Dendritic cell treated with granulocyte-macrophage colony-stimulating factor and Interleukin-4, amounts not matched to agents 40 ng/mL and 50 ng/mL, for 4 days (primary cell): ENCODE data around the gene ADAMTS2.

Source experiments
- H3K27ac Mint-ChIP-seq: one replicate; pipeline ENCODE4 v1.8.0; 2022; ENCODE audit warnings: mild to moderate bottlenecking, mixed read lengths
- H3K27me3 Mint-ChIP-seq: one replicate; pipeline ENCODE4 v1.8.0; 2022; ENCODE audit warnings: mild to moderate bottlenecking, mixed read lengths
- H3K36me3 Mint-ChIP-seq: one replicate; pipeline ENCODE4 v1.8.0; 2022; ENCODE audit warnings: low read depth, mixed read lengths
- H3K4me1 Mint-ChIP-seq: one replicate; pipeline ENCODE4 v1.8.0; 2022; ENCODE audit warnings: low read depth, mixed read lengths
- H3K4me3 Mint-ChIP-seq: one replicate; pipeline ENCODE4 v1.8.0; 2022; ENCODE audit warnings: mild to moderate bottlenecking, moderate library complexity, mixed read lengths
- H3K9me3 Mint-ChIP-seq: one replicate; pipeline ENCODE4 v1.8.0; 2022; ENCODE audit warnings: mixed read lengths
- intact Hi-C: fragments of 100-400 bp; cut with micrococcal nuclease; formaldehyde crosslinking; loops from one replicate; pipeline ENCODE4 v1.15.0; 2022

ADAMTS2 gene

DNA sequence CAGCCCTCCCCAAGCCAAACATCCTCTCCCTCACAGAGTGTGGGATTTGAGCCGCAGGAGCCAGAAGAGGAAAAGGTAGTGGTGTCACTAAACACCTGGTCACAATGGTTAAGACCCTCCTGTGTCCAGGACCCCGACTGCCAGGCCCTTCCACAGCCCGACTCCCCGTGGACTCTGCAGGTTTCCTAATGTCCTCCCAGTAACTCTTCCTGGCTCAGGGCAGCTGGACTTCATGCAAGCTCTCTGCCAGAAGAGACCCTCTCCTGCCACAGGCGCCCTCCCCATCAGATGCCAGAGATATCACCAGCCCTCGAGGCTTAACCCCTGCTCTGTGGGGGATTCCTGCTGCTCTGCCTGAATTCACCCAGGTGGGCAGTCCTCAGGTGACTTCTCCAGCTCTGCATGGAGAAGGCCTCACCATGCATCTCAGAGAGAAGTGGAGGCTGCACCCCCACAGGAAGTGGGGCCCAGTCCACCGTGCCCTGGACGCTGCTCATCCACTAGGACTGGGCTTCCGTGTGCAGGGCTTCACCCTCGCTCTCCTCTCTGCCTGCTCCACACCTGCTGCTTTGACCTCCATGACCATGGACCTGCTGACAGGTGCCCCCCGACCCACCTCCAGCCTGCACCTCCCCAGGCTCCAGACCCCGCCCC, 111.2 kb downstream of the ADAMTS2 start:
- intact Hi-C loops = no loop called here
- Mint-ChIP-seq H3K9me3 (peaks cover 19% of the 10 kb centered on the region), H3K27ac (no peak overlapping the region), H3K27me3 (peaks cover 4% of the 10 kb centered on the region), H3K4me1 (no peaks in the 10 kb centered on the region), H3K4me3 (no peak overlapping the region), H3K36me3 (no peaks in the 10 kb centered on the region)

DNA sequence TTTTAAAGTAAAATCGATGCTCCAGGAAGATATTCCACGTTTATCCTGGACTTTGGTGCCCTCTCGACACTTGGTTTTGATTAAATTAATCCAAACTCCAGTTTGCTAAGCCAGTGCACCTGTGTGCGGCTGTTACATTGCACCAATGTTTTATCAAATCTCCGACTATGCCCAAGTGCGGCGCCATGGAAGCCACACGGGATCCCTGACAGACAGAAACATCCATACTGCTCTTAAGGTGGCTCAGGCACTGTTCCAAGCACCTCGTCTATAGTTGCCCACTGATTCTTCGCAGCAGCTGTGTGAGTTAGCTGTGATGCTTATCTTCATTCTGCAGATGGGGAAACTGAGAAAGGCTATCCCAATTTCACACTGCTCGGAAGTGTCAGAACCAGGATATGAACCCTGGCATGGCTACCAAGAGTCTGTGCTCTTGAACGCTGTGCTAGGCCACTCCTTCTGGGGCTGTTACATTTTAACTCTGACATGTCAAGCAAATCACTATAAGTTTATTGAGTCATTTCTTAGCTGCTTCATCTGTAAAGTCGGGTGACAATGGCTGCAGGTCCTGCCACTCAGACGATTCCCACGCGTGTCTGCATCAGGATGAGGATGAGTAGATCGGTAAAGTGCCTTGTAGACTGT, 113.0 kb downstream of the ADAMTS2 start:
- no peak overlapping the region for H3K27ac Mint-ChIP-seq
- H3K4me3 Mint-ChIP-seq = no peak overlapping the region
- peaks cover under 1% of the 10 kb centered on the region for H3K9me3 Mint-ChIP-seq
- no peaks in the 10 kb centered on the region for H3K36me3 Mint-ChIP-seq
- H3K4me1 Mint-ChIP-seq = no peaks in the 10 kb centered on the region
- H3K27me3 Mint-ChIP-seq = peaks cover 4% of the 10 kb centered on the region
- intact Hi-C loops = no loop called here

DNA sequence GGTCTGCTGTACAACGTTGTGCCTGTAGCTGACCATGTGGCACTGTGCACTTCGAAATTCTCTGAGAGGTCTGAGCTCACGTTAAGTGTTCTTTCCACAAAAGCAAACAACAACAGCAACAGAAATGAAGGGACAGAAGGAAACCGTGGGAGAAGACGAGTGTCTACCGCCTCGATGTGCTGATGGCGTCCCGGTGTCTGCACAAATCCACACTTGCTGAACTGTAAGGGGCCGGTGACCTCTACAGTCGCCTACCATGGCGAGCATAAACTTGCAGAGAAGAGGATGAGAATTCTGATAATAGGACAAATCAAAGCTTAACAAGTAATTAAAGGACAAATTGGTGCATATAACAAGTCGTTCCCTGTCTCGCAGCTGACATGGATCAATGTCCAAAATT, 114.0 kb downstream of the ADAMTS2 start:
- intact Hi-C loops = no loop called here
- Mint-ChIP-seq H3K36me3 (no peaks in the 10 kb centered on the region), H3K27ac (no peak overlapping the region), H3K9me3 (no peaks in the 10 kb centered on the region), H3K27me3 (peaks cover 4% of the 10 kb centered on the region), H3K4me1 (no peaks in the 10 kb centered on the region), H3K4me3 (no peak overlapping the region)

DNA sequence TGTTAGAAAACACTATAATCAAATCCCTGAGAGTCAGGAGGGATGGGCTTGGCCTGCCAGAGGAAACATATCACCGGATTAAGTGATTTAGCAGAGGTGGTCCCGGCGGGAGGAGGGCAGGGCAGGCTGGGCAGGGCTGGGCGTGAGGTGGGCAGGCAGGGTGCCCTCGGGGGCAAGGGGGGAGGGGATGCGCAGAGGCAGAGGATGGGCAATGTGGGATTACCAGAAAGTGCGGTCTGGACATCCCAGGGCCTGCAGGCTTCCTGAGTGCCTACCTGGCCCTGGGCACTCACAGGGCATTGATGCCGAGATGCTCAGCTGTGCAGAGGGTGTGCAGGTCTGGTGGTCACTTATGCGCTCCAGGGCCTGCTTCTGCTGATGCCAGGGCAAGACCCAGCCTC, 115.2 kb downstream of the ADAMTS2 start:
- H3K27ac Mint-ChIP-seq = no peak overlapping the region
- H3K4me1 Mint-ChIP-seq = no peaks in the 10 kb centered on the region
- H3K27me3 Mint-ChIP-seq = peaks cover 4% of the 10 kb centered on the region
- H3K9me3 Mint-ChIP-seq = peaks cover 4% of the 10 kb centered on the region
- intact Hi-C loops = no loop called here
- no peak overlapping the region for H3K4me3 Mint-ChIP-seq
- no peaks in the 10 kb centered on the region for H3K36me3 Mint-ChIP-seq

DNA sequence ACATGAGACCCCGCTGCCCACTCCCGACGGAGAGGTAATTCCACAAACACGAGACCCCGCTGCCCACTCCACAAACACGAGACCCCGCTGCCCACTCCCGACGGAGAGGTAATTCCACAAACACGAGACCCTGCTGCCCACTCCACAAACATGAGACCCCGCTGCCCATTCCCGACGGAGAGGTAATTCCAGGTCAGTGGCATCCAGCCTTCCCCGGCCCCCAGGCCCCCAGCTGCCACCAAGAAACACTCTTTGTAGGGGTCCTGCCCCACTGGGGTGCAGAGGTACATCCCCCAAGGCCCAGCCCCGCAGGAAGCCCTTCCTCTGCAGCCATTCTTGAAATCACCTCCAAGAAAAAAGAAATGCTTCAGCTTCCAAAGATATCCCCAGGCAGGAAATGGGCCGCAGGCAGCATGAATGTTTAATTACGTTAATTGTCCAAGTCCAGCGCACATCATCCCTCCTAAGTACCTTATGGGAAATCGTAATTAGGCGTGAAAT, 115.9 kb downstream of the ADAMTS2 start:
- Mint-ChIP-seq H3K4me3 (no peak overlapping the region), H3K27ac (no peak overlapping the region), H3K27me3 (peaks cover under 1% of the 10 kb centered on the region), H3K4me1 (no peaks in the 10 kb centered on the region), H3K36me3 (no peaks in the 10 kb centered on the region), H3K9me3 (peaks cover 11% of the 10 kb centered on the region)
- intact Hi-C loops = no loop called here

DNA sequence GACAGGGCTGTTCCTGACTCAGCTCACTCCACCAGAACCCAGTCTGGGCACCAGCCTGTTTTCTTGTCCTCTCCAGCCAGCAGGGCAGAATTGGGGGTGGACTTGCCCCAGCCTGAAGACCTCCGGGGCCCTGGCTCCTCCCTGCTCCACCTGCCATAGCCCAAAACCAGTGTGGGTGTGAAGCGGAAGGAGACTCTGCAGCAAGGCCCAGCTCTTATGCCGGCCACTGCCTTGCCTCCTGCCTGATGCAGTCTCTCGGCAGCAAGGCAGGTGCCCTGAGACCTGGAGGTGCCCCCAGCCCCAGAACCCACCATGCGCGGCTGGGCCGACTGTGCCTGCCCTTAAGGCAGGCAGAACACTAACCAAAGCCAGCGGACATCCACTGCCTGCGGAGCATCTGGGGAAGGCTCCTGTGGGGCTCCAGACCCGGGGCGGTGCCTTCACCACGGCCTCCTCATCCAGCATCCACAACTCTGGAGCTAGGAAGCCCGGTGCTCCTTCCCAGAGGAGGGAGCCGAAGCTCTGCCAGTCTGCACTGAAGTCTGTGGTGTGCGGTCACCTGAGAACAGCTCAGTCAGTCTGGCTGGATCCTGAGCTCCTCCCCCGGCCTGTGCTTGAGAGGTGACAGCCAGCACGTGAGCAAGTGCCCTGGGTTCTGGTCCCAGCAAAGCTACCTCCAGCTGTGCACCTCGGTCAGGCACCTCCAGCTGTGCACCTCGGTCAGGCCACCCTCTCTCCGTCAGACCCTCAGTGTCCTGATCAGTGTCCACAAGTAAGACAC, 116.7 kb downstream of the ADAMTS2 start:
- H3K36me3 Mint-ChIP-seq = no peaks in the 10 kb centered on the region
- H3K9me3 Mint-ChIP-seq = peaks cover 19% of the 10 kb centered on the region
- intact Hi-C loops = no loop called here
- no peak overlapping the region for H3K4me3 Mint-ChIP-seq
- no peaks in the 10 kb centered on the region for H3K4me1 Mint-ChIP-seq
- no peak overlapping the region for H3K27ac Mint-ChIP-seq
- H3K27me3 Mint-ChIP-seq = no peaks in the 10 kb centered on the region

DNA sequence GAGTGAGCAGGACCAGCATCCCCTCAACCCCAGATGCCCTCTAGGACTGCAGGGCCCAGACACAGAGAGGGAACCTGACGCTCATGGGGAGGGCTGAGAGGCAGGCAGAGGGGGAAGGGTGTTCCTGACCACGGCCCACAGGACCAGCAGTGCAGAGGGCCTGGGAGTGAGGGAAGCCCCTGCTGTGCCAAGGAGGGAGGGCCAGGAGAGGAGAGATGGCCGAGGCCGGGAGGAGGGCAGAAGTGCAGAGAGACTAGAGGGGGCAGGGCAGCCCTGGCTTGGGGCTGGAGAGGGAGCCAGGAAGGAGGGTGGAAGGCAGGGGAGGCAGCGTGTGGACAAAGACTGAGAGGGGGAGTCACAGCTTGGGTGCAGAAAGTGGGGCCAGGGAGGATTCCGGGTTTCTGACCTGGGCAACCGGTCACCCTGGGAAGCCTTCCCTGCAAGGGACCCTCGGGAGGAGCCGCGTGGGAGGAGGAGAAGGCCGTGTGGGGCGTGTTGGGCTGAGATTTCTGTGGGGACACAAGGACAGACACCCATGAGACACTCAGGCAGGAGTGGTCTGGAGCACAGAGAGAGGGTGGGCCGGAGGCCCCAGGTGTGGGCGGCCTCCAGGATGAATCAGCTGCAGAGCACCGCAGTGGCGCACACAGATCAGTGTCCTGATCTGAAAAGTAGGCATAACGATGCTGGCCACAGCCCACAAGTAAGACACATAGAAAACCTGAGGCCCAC, 117.5 kb downstream of the ADAMTS2 start:
- intact Hi-C loops = no loop called here
- Mint-ChIP-seq H3K4me3 (no peak overlapping the region), H3K9me3 (peaks cover 27% of the 10 kb centered on the region), H3K4me1 (no peaks in the 10 kb centered on the region), H3K27ac (no peak overlapping the region), H3K36me3 (no peaks in the 10 kb centered on the region), H3K27me3 (no peaks in the 10 kb centered on the region)

DNA sequence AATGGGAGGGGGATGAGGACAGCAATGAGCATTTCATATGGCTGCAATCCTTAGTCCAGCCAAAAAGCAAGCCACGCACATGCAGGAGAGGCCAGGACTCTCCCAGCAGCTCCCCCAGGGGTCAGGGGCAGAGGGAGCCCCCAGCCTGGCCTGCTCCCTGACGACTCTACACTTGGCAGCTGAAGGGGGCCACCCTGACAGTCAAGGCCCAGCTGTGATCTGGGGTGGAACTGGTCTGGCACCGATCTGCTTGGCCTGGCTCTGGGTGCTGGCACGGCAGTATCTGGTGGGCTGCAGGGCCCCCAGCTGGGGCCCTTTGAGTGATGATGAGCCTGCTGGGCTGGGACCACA, 118.1 kb downstream of the ADAMTS2 start:
- H3K4me3 Mint-ChIP-seq = no peak overlapping the region
- intact Hi-C loops = no loop called here
- no peaks in the 10 kb centered on the region for H3K27me3 Mint-ChIP-seq
- H3K9me3 Mint-ChIP-seq = peaks cover 29% of the 10 kb centered on the region
- no peak overlapping the region for H3K27ac Mint-ChIP-seq
- H3K36me3 Mint-ChIP-seq = no peaks in the 10 kb centered on the region
- no peaks in the 10 kb centered on the region for H3K4me1 Mint-ChIP-seq

DNA sequence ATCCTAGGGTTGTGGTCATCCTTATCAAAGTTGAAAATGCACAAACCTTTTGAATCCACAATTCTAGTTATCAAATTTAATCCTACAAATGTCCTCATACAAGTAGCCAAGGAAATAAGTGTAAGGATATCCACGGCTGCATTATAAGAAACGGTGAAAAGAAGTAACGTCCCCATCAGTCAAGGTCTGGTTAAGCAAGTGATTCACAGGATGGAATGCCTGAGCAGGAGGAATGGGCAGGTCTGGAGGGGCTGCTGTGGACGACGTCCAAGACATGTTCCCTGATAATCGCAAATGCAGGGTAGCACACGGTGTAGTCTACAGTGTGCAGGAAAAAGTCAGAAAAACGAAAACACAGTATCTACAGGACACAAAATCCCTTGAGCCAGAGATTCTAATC, 118.6 kb downstream of the ADAMTS2 start:
- no peaks in the 10 kb centered on the region for H3K4me1 Mint-ChIP-seq
- H3K27me3 Mint-ChIP-seq = no peaks in the 10 kb centered on the region
- intact Hi-C loops = no loop called here
- H3K9me3 Mint-ChIP-seq = peaks cover 29% of the 10 kb centered on the region
- H3K4me3 Mint-ChIP-seq = no peak overlapping the region
- H3K27ac Mint-ChIP-seq = no peak overlapping the region
- H3K36me3 Mint-ChIP-seq = no peaks in the 10 kb centered on the region

DNA sequence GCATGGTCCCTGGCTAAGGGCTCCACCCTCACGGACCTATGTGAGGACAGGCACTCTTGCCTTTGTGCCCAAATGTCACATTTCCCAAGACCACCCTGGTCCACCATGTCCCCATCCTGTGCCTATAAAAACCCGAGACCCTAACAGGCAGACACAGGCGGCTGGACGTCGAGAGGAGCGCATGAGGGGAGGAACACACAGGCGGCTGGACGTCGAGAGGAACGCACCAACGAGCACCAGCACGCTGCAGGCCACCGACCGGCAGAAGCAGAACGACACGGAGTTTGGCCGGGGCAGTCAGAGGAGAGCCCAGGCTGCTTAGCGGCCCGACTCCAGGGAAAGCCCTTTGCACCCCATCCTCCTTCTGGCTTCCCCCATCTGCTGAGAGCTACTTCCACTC, 119.9 kb downstream of the ADAMTS2 start:
- Mint-ChIP-seq H3K27ac (no peak overlapping the region), H3K4me1 (no peaks in the 10 kb centered on the region), H3K36me3 (no peaks in the 10 kb centered on the region), H3K4me3 (no peak overlapping the region), H3K9me3 (peaks cover 29% of the 10 kb centered on the region), H3K27me3 (no peaks in the 10 kb centered on the region)
- intact Hi-C loops = no loop called here

DNA sequence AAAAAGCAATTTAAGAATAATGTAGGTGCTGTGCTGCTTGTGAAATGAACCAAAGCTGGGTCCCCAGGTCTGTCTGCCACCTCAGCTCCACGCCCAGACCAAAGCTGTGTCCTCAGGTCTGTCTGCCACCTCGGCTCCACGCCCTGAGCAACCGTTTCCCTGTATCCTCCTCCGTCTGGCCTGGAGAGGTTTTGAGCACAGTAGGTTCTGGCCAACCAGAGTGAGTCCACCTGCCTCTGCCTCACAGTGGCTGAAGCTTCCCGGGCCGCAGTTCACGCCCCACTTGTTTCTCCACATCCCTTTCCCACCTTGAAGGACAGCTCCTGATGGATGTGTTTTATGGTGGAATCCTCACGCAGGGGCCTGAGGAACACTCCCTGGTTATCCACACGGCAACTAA, 120.5 kb downstream of the ADAMTS2 start:
- intact Hi-C loops = no loop called here
- Mint-ChIP-seq H3K27ac (no peak overlapping the region), H3K9me3 (peaks cover 29% of the 10 kb centered on the region), H3K27me3 (no peaks in the 10 kb centered on the region), H3K36me3 (no peaks in the 10 kb centered on the region), H3K4me1 (peaks cover 2% of the 10 kb centered on the region), H3K4me3 (no peak overlapping the region)

DNA sequence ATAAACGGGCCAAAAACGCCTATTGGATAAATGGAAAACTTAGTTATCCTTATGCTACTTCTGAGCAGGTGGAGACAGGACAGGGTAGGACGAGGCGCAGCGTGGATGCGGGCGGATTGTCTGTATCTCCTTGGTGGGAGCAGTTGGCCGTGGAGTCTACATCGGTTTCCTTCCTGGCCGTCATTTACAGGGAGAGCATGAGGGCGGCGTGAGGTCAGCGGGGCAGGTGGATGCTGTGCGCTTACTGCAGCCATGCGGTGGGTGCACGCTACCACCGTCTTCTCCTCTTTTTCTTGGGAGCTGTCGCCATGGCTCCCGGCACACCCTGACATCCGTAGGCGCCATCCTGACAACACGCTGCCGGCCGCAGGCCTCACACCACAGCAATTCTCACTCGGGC, 121.3 kb downstream of the ADAMTS2 start:
- intact Hi-C loops = no loop called here
- Mint-ChIP-seq H3K4me3 (no peak overlapping the region), H3K27me3 (no peaks in the 10 kb centered on the region), H3K36me3 (no peaks in the 10 kb centered on the region), H3K27ac (no peak overlapping the region), H3K4me1 (peaks cover 5% of the 10 kb centered on the region), H3K9me3 (peaks cover 29% of the 10 kb centered on the region)

DNA sequence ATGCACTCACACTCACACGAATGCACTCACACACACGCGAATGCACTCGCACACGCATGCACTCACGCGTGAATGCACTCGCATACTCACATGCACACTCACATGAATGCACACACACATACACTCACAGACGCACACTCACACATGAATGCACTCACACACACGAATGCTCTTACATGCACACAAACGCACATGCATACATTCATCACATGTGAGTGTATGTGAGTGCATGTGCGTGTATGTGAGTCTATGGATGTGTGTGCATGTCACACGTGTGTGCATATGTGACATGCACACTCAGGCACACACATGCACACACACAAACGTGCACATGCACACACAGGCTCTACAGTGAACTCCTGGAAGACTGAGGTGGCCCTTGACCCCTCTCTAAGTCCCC, 121.7 kb downstream of the ADAMTS2 start:
- Mint-ChIP-seq H3K9me3 (peaks cover 29% of the 10 kb centered on the region), H3K27me3 (no peaks in the 10 kb centered on the region), H3K4me3 (no peak overlapping the region), H3K36me3 (no peaks in the 10 kb centered on the region), H3K4me1 (peaks cover 5% of the 10 kb centered on the region), H3K27ac (no peak overlapping the region)
- intact Hi-C loops = no loop called here
